ENCODE data around the gene POLR2A. TPM values are rescaled to one million over a fixed set of nuclear protein-coding genes. Genes with fewer than 3 reads are reported as not detected.

The POLR2A gene
- total and polyA plus RNA-seq, 2 of the 13 experiments (the other 11 are each of a cell fraction or from before 2014, with no cell fraction given) = 17.8 to 18.3 TPM

DNA sequence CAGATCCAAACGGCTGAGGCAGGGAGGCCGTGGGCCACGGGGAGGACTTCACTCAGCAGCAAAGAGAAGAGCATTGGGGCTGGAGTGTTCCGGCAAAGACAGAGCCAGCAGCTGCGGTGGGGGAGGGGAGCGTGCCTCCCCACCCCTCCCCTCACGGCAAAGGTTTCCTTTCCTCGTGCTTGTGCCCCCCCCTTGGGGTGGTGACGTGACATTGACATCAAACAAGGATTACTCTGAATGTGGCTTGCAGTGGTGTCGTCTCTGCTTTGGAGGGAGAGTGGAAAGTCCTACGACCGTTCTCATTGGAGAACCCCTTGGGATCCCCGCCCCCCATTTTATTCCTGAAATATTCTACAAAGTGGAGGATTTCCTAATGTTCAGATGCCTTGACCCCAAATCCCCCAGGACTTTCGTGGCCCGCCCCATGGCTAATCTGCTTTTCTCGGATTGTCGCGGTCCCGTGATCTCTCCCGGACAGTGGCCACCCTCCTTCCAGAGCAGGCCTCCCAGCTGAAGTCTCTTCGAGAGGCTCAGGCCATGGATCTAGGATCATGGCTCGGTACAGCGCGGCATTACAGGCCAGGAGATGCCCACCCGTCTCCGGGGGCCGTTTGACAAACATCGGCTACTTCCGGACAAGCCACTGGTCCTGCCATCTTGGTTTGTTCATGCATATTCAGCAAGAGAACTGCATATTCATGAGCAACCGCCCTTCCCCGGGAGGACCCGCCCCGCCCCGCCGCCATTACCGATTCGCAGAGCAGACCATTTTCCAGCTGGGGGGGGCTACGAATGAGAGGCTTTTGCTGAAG is 705 bp upstream of the POLR2A start (continued):
- TF ChIP-seq, protein P1, sequence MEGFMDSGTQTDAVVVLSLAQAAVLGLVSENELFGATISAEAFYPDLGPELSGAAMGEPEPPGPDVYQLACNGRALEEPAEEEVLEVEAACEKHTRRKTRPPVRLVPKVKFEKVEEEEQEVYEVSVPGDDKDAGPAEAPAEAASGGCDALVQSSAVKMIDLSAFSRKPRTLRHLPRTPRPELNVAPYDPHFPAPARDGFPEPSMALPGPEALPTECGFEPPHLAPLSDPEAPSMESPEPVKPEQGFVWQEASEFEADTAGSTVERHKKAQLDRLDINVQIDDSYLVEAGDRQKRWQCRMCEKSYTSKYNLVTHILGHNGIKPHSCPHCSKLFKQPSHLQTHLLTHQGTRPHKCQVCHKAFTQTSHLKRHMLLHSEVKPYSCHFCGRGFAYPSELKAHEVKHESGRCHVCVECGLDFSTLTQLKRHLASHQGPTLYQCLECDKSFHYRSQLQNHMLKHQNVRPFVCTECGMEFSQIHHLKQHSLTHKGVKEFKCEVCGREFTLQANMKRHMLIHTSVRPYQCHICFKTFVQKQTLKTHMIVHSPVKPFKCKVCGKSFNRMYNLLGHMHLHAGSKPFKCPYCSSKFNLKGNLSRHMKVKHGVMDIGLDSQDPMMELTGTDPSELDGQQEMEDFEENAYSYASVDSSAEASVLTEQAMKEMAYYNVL (CRISPR knock-in tag; IDR thresholded peaks at IDR 0.05; ENCODE audit: borderline replicate concordance) = peak; percentile 26; the same call in 1 of the 2 replicates
- TF ChIP-seq YEATS2 (CRISPR knock-in tag; IDR thresholded peaks at IDR 0.05; ENCODE audit: borderline replicate concordance) = peak; percentile 56; the same call in 1 of the 2 replicates
- 0 out of 2 replicates have a peak, but pooled peaks have one; percentile 35 for TF ChIP-seq ZNF274 (CRISPR knock-in tag; IDR thresholded peaks at IDR 0.05)
- TF ChIP-seq, protein P2, sequence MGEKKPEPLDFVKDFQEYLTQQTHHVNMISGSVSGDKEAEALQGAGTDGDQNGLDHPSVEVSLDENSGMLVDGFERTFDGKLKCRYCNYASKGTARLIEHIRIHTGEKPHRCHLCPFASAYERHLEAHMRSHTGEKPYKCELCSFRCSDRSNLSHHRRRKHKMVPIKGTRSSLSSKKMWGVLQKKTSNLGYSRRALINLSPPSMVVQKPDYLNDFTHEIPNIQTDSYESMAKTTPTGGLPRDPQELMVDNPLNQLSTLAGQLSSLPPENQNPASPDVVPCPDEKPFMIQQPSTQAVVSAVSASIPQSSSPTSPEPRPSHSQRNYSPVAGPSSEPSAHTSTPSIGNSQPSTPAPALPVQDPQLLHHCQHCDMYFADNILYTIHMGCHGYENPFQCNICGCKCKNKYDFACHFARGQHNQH (CRISPR knock-in tag; IDR thresholded peaks at IDR 0.05) = 0 out of 2 replicates have a peak, but pooled peaks have one; percentile 38
- TF ChIP-seq, protein P3, sequence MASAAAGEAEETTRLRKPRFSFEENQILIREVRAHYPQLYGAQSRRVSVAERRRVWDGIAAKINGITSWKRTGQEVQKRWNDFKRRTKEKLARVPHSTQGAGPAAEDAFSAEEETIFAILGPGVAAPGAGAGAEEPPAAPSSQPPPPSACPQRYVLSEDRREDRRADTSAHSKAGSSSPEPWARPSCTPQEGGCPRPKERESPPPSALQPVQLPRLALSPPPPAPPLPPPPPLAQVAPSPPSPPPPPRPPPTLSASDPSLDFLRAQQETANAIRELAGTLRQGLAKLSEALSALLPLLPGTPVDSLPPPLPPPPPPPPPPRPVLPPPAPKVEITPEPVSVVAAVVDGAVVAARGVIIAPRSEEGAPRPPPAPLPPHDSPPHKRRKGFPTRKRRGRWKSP (CRISPR knock-in tag; IDR thresholded peaks at IDR 0.05) = peak; percentile 2; the same call in 1 of the 2 replicates
- TF ChIP-seq ZNF577 (CRISPR knock-in tag; IDR thresholded peaks at IDR 0.05; ENCODE audit: borderline replicate concordance, low read depth) = no peak
- TF ChIP-seq, protein P4, sequence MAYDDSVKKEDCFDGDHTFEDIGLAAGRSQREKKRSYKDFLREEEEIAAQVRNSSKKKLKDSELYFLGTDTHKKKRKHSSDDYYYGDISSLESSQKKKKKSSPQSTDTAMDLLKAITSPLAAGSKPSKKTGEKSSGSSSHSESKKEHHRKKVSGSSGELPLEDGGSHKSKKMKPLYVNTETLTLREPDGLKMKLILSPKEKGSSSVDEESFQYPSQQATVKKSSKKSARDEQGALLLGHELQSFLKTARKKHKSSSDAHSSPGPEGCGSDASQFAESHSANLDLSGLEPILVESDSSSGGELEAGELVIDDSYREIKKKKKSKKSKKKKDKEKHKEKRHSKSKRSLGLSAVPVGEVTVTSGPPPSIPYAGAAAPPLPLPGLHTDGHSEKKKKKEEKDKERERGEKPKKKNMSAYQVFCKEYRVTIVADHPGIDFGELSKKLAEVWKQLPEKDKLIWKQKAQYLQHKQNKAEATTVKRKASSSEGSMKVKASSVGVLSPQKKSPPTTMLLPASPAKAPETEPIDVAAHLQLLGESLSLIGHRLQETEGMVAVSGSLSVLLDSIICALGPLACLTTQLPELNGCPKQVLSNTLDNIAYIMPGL (CRISPR knock-in tag; IDR thresholded peaks at IDR 0.05; ENCODE audit: borderline replicate concordance in 1 of 2, low read depth in 1 of 2) = peak; percentile 10 to 50; a peak in 2 of 4 replicates
- no peak for TF ChIP-seq RBAK (CRISPR knock-in tag; IDR thresholded peaks at IDR 0.05)
- TF ChIP-seq, protein P5, sequence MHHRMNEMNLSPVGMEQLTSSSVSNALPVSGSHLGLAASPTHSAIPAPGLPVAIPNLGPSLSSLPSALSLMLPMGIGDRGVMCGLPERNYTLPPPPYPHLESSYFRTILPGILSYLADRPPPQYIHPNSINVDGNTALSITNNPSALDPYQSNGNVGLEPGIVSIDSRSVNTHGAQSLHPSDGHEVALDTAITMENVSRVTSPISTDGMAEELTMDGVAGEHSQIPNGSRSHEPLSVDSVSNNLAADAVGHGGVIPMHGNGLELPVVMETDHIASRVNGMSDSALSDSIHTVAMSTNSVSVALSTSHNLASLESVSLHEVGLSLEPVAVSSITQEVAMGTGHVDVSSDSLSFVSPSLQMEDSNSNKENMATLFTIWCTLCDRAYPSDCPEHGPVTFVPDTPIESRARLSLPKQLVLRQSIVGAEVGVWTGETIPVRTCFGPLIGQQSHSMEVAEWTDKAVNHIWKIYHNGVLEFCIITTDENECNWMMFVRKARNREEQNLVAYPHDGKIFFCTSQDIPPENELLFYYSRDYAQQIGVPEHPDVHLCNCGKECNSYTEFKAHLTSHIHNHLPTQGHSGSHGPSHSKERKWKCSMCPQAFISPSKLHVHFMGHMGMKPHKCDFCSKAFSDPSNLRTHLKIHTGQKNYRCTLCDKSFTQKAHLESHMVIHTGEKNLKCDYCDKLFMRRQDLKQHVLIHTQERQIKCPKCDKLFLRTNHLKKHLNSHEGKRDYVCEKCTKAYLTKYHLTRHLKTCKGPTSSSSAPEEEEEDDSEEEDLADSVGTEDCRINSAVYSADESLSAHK (CRISPR knock-in tag; IDR thresholded peaks at IDR 0.05; ENCODE audit: borderline replicate concordance) = no peak
- no peak for TF ChIP-seq CHCHD3 (CRISPR knock-in tag; IDR thresholded peaks at IDR 0.05)
- TF ChIP-seq ERF (CRISPR knock-in tag; IDR thresholded peaks at IDR 0.05) = 0 out of 2 replicates have a peak, but pooled peaks have one; percentile 23
- TF ChIP-seq ZBTB42 (CRISPR knock-in tag; IDR thresholded peaks at IDR 0.05) = no peak
- TF ChIP-seq ZNF557 (CRISPR knock-in tag; IDR thresholded peaks at IDR 0.05) = no peak
- peak; percentile 91 for TF ChIP-seq ZNF501 (CRISPR knock-in tag; IDR thresholded peaks at IDR 0.05)
- no peak for TF ChIP-seq ZNF121 (CRISPR knock-in tag; IDR thresholded peaks at IDR 0.05)
- TF ChIP-seq, protein P6, sequence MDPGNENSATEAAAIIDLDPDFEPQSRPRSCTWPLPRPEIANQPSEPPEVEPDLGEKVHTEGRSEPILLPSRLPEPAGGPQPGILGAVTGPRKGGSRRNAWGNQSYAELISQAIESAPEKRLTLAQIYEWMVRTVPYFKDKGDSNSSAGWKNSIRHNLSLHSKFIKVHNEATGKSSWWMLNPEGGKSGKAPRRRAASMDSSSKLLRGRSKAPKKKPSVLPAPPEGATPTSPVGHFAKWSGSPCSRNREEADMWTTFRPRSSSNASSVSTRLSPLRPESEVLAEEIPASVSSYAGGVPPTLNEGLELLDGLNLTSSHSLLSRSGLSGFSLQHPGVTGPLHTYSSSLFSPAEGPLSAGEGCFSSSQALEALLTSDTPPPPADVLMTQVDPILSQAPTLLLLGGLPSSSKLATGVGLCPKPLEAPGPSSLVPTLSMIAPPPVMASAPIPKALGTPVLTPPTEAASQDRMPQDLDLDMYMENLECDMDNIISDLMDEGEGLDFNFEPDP (CRISPR knock-in tag; conservative IDR thresholded peaks at IDR 0.05) = 0 out of 2 replicates have a peak, but pooled peaks have one; percentile 56
- TF ChIP-seq ZNF446 (CRISPR knock-in tag; IDR thresholded peaks at IDR 0.05) = no peak
- TF ChIP-seq NBN (conservative IDR thresholded peaks at IDR 0.05) = no peak

All from HepG2 (cell line).